ENCODE data around the gene DRGX. TPM values are rescaled to one million over a fixed set of nuclear protein-coding genes. Genes with fewer than 3 reads are reported as not detected.

Gene DRGX
- total RNA-seq, 4 donors from 2014 or later = not detected

DNA sequence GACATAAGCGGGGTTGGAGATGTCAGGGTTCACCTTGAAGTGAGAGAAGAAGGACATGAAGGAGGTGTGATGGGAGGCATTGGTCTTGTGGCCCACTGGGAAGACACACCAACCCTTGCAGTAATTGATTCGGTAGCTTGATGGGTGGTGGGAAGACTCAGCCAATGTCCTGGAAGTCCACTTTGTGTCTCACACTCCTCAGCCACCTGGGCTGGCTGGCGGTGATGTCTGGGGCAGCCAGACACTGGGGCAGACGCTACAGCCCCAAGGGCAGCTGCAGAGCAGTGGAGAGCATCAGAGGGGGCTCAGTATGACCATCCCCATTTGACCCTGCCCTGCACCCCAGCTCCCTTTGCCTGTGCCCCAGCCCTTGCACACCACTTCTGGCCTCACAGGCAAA lies 16.7 kb upstream of the DRGX start:
- DNase-seq (ENCODE audit: extremely low spot score) = no peak
- TF ChIP-seq, protein P1, sequence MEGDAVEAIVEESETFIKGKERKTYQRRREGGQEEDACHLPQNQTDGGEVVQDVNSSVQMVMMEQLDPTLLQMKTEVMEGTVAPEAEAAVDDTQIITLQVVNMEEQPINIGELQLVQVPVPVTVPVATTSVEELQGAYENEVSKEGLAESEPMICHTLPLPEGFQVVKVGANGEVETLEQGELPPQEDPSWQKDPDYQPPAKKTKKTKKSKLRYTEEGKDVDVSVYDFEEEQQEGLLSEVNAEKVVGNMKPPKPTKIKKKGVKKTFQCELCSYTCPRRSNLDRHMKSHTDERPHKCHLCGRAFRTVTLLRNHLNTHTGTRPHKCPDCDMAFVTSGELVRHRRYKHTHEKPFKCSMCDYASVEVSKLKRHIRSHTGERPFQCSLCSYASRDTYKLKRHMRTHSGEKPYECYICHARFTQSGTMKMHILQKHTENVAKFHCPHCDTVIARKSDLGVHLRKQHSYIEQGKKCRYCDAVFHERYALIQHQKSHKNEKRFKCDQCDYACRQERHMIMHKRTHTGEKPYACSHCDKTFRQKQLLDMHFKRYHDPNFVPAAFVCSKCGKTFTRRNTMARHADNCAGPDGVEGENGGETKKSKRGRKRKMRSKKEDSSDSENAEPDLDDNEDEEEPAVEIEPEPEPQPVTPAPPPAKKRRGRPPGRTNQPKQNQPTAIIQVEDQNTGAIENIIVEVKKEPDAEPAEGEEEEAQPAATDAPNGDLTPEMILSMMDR (IDR thresholded peaks at IDR 0.05) = no peak
- no peak for TF ChIP-seq EP300 (IDR thresholded peaks at IDR 0.05)
- no peak for TF ChIP-seq POLR2AphosphoS5 (IDR thresholded peaks at IDR 0.05)
- TF ChIP-seq POLR2A (IDR thresholded peaks at IDR 0.05; ENCODE audit: low read depth) = no peak
- H3K27me3 ChIP-seq = peaks cover 0 to 54% (median 0%) of the 10 kb centered on the region in 4 donors
- WGBS = 93% methylated on average over 3 of the region's 4 CpGs
- no peaks in the 10 kb centered on the region for H3K4me1 ChIP-seq
- H3K36me3 ChIP-seq = no peaks in the 10 kb centered on the region
- no peak overlapping the region for H3K27ac ChIP-seq (replicated peaks in 1 of 4)
- no peaks in the 10 kb centered on the region for H3K9me3 ChIP-seq
- intact Hi-C loops (cut with DNase I) = no loop called here
- no peak overlapping the region for H3K4me3 ChIP-seq

DNA sequence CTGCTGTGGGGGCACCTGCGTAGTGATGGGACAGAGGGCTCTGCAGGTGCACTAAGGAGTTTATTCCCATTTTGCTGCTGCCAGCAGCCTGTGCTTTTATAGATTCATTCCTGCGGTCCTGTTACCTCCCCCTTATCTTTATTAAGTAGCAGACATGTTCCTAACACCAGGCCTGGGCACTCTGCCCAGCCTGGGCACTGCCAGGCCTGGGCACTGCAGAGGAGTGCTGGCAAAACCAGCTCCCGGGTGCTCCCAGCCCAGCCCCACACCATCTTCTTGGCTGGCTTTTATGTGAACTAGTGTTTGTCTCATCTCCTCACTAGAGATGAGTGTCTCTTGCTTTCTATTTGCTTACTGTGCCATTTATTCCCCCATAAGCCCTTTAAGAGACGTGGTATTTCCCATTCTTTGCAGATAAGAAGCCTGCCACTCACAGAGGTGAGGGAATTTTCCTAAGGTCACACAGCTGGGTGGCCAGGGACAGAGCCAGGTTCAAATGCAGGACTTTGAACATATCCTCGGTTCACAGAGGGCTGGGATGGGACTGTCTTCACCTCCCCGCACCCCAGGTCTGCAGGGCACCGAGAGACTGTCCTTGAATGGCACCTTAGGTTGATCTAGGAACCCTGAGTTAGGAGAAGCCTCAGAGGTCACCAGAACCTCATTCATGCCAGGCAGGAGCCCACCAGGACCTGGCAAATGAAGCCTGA lies 14.6 kb upstream of the DRGX start:
- no peak for DNase-seq (ENCODE audit: extremely low spot score)
- intact Hi-C loops (cut with DNase I) = no loop called here
- Histone ChIP-seq H3K9me3 (no peaks in the 10 kb centered on the region), H3K36me3 (no peaks in the 10 kb centered on the region), H3K27ac (replicated peaks in 1 of 4) (no peak overlapping the region), H3K27me3 (peaks cover 0 to 61% (median 2%) of the 10 kb centered on the region in 4 donors), H3K4me3 (no peak overlapping the region), H3K4me1 (no peaks in the 10 kb centered on the region)
- 72% methylated on average over 7 of the region's 7 CpGs for WGBS
- TF ChIP-seq POLR2AphosphoS5 (IDR thresholded peaks at IDR 0.05) (no peak), EP300 (IDR thresholded peaks at IDR 0.05) (no peak), POLR2A (IDR thresholded peaks at IDR 0.05; ENCODE audit: low read depth) (no peak)
- TF ChIP-seq, protein P1 (IDR thresholded peaks at IDR 0.05) = no peak

DNA sequence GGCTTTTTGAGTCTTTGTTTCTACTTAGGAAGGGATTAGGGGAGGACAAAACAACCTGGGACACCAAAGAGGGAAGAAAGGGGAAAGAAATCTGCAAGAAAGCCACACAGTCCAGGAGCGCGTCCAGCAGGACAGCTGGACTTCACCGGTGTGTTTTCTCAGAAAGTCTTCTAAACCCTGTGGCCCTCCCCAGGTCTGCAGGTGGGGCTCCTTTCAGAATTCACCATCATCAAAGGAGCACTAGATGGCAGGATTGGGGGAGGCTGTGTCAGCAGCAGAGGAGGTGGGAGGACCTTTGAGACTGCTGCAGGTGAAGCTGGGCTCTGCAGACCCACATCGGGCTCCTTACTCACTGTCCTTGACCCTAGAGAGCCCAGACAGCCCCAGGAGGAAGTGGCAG lies 13.9 kb upstream of the DRGX start:
- no peaks in the 10 kb centered on the region for H3K4me1 ChIP-seq
- H3K27me3 ChIP-seq = peaks cover 0 to 68% (median 2%) of the 10 kb centered on the region in 4 donors
- H3K27ac ChIP-seq (replicated peaks in 1 of 4) = no peak overlapping the region
- no peaks in the 10 kb centered on the region for H3K9me3 ChIP-seq
- no peak for TF ChIP-seq EP300 (IDR thresholded peaks at IDR 0.05)
- TF ChIP-seq POLR2AphosphoS5 (IDR thresholded peaks at IDR 0.05) = no peak
- no peak for TF ChIP-seq POLR2A (IDR thresholded peaks at IDR 0.05; ENCODE audit: low read depth)
- TF ChIP-seq, protein P1 (IDR thresholded peaks at IDR 0.05) = no peak
- intact Hi-C loops (cut with DNase I) = loop anchor here (5.0 kb wide), 1 partner anchor 108 kb away; no protein-coding TSS in a partner anchor
- H3K4me3 ChIP-seq = no peak overlapping the region
- no peak for DNase-seq (ENCODE audit: extremely low spot score)
- no peaks in the 10 kb centered on the region for H3K36me3 ChIP-seq
- 98% methylated on average over 3 of the region's 4 CpGs for WGBS

DNA sequence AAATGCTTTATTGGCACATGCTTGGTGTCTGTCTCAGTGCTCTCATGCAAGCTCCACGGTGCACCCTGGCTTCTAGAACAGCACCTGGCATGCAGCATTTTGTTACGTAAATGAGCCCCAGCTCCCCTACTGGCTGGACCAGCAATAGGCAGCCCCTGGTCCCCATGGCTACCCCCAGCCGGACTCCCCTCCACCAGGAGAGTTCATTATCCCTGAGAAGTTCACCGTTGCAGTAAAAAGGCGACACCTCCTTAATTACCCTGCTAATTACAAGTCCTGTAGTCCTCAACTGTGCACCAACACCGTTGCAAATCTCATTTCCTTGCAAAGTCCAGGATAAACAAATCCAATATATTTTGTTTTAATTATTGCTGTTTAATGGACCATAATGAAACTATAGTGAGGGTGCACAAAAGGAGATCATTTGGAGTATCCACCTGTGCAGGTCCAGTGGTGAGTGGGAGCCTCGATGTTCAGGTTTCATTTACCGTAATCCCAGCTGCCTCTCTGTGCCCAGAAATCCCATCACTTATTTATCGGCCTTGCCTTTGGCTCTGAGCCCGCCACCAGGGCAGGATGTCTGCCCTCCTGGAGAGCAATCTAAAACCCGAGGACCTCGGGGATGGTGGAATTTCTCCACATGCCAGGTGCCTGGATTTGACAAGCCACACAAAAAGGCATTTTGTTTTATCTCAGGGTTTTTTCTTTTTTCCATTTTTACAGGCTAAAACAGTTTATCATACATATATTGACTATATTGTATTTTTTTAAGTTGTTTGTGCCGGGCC lies 12.8 kb upstream of the DRGX start:
- H3K4me1 ChIP-seq = no peaks in the 10 kb centered on the region
- H3K27ac ChIP-seq (replicated peaks in 1 of 4) = no peak overlapping the region
- TF ChIP-seq EP300 (IDR thresholded peaks at IDR 0.05) (no peak), POLR2AphosphoS5 (IDR thresholded peaks at IDR 0.05) (no peak), POLR2A (IDR thresholded peaks at IDR 0.05; ENCODE audit: low read depth) (no peak)
- TF ChIP-seq, protein P1 (IDR thresholded peaks at IDR 0.05) = no peak
- H3K9me3 ChIP-seq = no peaks in the 10 kb centered on the region
- intact Hi-C loops (cut with DNase I) = loop anchor here (5.0 kb wide), 1 partner anchor 109 kb away; no protein-coding TSS in a partner anchor
- no peak for DNase-seq (ENCODE audit: extremely low spot score)
- H3K27me3 ChIP-seq = peaks cover 0 to 79% (median 2%) of the 10 kb centered on the region in 4 donors
- no peaks in the 10 kb centered on the region for H3K36me3 ChIP-seq
- 58% methylated on average over 13 of the region's 13 CpGs for WGBS
- H3K4me3 ChIP-seq = no peak overlapping the region

Measured in esophagus muscularis mucosa (tissue), 4 donors.